ENCODE results near the gene EPHA3. TPM values are rescaled to one million over a fixed set of nuclear protein-coding genes. Genes with fewer than 3 reads are reported as not detected.

The EPHA3 gene
- total RNA-seq, 1 donor: 6.1 TPM

DNA sequence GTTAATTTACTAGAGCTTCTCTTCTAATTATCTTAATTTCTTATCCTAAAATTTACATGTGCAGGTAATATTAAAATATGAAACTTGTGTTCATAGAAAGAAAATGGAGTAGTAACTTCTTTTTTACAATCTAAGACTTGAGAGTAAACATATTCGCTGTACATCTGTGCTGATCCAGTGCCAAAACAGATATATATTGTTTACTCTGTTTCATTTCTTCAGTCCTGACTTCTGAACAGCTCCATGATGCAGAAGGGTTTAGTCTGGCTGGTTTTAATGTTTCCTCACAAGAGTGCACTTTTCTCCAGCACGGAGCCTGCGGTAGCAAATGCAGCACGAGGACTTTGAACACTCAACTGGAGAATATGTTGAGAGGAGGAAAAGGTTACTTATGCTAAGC lies 306.8 kb downstream of the EPHA3 start:
- no peak overlapping the region for H3K4me3 ChIP-seq (ENCODE audit: low read depth, low read length)
- TF ChIP-seq, protein P1, sequence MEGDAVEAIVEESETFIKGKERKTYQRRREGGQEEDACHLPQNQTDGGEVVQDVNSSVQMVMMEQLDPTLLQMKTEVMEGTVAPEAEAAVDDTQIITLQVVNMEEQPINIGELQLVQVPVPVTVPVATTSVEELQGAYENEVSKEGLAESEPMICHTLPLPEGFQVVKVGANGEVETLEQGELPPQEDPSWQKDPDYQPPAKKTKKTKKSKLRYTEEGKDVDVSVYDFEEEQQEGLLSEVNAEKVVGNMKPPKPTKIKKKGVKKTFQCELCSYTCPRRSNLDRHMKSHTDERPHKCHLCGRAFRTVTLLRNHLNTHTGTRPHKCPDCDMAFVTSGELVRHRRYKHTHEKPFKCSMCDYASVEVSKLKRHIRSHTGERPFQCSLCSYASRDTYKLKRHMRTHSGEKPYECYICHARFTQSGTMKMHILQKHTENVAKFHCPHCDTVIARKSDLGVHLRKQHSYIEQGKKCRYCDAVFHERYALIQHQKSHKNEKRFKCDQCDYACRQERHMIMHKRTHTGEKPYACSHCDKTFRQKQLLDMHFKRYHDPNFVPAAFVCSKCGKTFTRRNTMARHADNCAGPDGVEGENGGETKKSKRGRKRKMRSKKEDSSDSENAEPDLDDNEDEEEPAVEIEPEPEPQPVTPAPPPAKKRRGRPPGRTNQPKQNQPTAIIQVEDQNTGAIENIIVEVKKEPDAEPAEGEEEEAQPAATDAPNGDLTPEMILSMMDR (IDR thresholded peaks at IDR 0.05; ENCODE audit: insufficient read depth, low read length): no peak
- no peak for DNase-seq (ENCODE audit: low read depth)

DNA sequence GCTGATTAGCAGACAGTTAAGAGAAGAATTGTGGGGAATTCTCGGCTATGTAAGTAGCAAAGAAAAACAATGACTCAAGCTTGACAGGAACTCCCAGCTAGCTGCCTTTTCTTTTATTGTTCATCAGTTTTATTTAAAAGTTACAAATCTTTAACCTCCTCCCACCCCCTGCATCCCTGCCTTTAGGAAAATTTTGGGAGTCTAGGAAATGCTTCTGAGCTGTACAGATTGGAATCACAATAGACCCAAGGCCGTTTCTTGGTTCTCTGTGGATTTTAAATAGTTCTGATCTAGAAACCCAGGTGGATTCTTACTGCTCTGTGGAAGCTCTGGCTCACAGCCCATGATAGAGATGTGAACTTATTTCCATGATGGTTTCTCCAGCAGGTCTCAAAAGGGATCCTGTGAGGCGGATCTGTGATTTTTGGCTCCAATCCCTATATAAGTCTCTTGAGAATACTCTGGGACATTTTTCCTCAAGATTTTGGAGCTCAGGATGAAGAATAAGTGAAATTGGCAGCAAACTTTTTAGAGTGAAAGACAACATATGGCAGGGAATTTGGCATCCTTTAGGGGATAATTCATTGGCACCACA lies 312.3 kb downstream of the EPHA3 start:
- DNase-seq (ENCODE audit: low read depth): peak; percentile 2
- TF ChIP-seq, protein P1 (IDR thresholded peaks at IDR 0.05; ENCODE audit: insufficient read depth, low read length): no peak
- H3K4me3 ChIP-seq (ENCODE audit: low read depth, low read length): no peak overlapping the region

DNA sequence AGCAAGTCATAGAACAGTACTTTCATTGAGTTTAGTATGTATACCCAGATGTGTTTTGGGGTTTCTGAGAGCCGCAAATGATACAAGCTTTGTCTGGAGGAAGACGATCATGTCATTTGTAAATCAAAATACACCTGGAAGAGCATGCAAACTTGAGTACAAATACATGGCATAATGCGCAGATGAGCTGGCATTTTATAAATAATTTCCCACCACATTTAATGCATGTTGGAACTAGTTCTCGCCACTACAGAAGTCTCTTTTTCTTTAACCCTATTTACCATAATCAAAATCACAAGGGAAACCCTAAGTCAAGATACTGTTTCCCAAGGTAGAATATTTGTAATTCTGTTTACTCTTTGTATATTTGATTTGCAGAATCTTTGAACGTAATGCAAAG lies 318.6 kb downstream of the EPHA3 start:
- DNase-seq (ENCODE audit: low read depth): no peak
- no peak overlapping the region for H3K4me3 ChIP-seq (ENCODE audit: low read depth, low read length)
- TF ChIP-seq, protein P1 (IDR thresholded peaks at IDR 0.05; ENCODE audit: insufficient read depth, low read length): no peak

DNA sequence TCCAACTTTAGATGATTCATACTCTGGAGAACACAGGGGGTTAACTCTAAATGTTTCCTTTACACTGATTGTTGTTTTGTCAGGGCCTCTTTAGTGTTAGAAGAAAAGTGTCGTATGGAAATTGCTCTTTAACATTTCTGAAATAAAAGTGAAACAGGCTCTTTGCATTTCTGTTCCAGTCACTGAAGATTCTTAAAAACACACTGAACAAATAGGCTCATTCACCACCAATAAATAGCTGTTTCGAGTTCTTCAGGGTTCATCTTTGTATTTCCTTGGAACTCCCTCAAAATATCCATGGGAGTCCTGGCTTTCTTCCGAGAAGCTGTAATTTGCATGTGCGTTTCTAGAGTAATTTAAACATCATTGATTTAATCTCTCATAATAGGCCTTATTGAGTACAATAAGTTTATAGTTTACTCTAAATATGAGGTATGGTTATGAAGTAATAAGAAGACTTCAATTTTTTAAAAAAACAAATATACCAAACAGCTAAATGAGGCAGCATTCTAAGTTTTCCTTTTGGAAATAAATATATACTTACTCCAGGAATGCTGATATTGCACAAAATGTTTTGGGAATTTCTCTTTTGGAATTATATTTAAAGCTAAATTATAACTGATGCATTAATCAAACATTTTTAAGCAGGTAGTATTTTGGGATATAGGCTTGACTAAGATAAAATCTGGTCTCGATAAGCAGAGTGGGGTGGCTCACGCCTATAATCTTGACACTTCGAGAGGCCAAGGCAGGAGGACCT lies 327.4 kb downstream of the EPHA3 start:
- H3K4me3 ChIP-seq (ENCODE audit: low read depth, low read length): no peak overlapping the region
- no peak for DNase-seq (ENCODE audit: low read depth)
- TF ChIP-seq, protein P1 (IDR thresholded peaks at IDR 0.05; ENCODE audit: insufficient read depth, low read length): no peak

DNA sequence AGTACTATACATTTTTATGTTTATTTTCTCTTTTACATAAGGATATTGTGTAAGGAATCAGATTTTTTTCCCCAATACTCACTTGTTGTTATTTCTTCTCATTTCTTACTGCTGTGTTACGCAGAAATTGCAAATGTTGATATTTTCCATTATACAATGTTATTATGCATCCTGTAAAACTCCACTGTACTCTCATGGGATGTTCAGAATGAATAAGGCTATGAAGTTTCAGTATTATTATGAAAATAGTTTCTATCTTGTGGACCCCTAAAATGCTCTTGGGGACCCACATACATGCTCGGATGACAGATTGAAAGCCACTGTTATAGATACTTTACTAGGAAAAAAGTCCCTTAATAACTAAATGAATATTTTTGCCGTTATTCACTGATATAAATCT lies 329.4 kb downstream of the EPHA3 start:
- no peak overlapping the region for H3K4me3 ChIP-seq (ENCODE audit: low read depth, low read length)
- TF ChIP-seq, protein P1 (IDR thresholded peaks at IDR 0.05; ENCODE audit: insufficient read depth, low read length): no peak
- DNase-seq (ENCODE audit: low read depth): no peak

DNA sequence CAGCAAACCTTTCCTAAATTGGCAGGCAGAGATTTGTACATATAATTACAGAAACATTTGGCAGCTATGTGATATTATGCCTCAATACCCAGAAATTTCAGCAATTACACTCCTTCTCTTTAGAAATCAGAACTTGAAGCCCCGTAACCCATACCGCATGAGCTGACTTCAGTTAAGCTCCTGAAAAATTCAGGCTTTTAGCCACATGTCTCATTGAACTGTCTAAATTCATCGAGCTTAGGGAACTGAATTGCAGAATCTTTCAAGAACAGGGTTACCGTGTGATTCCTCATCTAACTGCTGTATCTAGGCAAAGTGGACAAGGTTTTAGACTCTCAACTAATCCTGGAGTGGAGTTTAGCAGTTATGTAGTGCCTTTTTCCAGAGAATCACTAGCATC lies 333.0 kb downstream of the EPHA3 start:
- no peak for DNase-seq (ENCODE audit: low read depth)
- TF ChIP-seq, protein P1 (IDR thresholded peaks at IDR 0.05; ENCODE audit: insufficient read depth, low read length): no peak

More for the DNA sequence above, 333.0 kb downstream of the EPHA3 start:
- H3K4me3 ChIP-seq (ENCODE audit: low read depth, low read length): no peak overlapping the region
